ENCODE data around the gene USP43.

- TF ChIP-seq POLR2A (IDR thresholded peaks at IDR 0.05; ENCODE audit: low read length) (no peak), GATA1 (IDR thresholded peaks at IDR 0.05; ENCODE audit: low read depth, low read length) (no peak)
These were observed 126.1 kb downstream of the USP43 start for GRCh38 chr17:9771465-9771864.

Data from erythroblast (primary cell).